Activated CD4-positive, alpha-beta T cell treated with anti-CD3 and anti-CD28 coated beads, Interleukin-2, amount 10 ng/mL, durations not matched to agents 24 days and 14 days (primary cell): ENCODE results near the gene YAF2. TPM values are rescaled to one million over a fixed set of nuclear protein-coding genes. Genes with fewer than 3 reads are reported as not detected.
"Not testable (repeated sequence)": the region's sequence is repeated elsewhere in the genome, so short reads cannot be mapped to it uniquely, and the experiment has no call there.

Experiments
- DNase-seq: peaks from one replicate; pipeline ENCODE4 v3.0.0; 2022
- H3K27ac Mint-ChIP-seq: one replicate; pipeline ENCODE4 v1.8.0; 2022; ENCODE audit warnings: mild to moderate bottlenecking, mixed read lengths
- H3K27me3 Mint-ChIP-seq: one replicate; pipeline ENCODE4 v1.8.0; 2022; ENCODE audit warnings: mixed read lengths
- H3K36me3 Mint-ChIP-seq: one replicate; pipeline ENCODE4 v1.8.0; 2022; ENCODE audit warnings: low read depth, mild to moderate bottlenecking, mixed read lengths
- H3K4me1 Mint-ChIP-seq: one replicate; pipeline ENCODE4 v1.8.0; 2021; ENCODE audit warnings: mixed read lengths
- H3K4me3 Mint-ChIP-seq: one replicate; pipeline ENCODE4 v1.8.0; 2022; ENCODE audit warnings: mild to moderate bottlenecking, moderate library complexity, mixed read lengths
- H3K9me3 Mint-ChIP-seq: one replicate; pipeline ENCODE4 v1.8.0; 2021; ENCODE audit warnings: mixed read lengths
- intact Hi-C: fragments of 100-400 bp; cut with micrococcal nuclease; formaldehyde crosslinking; loops from one replicate; pipeline ENCODE4 v1.15.1; 2023
- total RNA-seq: library from RNA; stranded (reverse); gene quantifications from 2 replicates; pipeline ENCODE4 v1.2.3, GENCODE V29; 2022

The YAF2 gene
- total RNA-seq, 1 donor from 2014 or later: 40.7 TPM

- Mint-ChIP-seq H3K27ac (no peak overlapping the region), H3K9me3 (no peaks in the 10 kb centered on the region), H3K36me3 (peaks cover 26% of the 10 kb centered on the region), H3K4me1 (no peaks in the 10 kb centered on the region), H3K27me3 (no peaks in the 10 kb centered on the region), H3K4me3 (no peak overlapping the region)
- no peak for DNase-seq
- intact Hi-C loops: no loop called here
Measured at GRCh38 chr12:42201063-42201462, 37.0 kb downstream of the YAF2 start.

- no peaks in the 10 kb centered on the region for H3K27me3 Mint-ChIP-seq
- no peak overlapping the region for H3K4me3 Mint-ChIP-seq
- no peak for DNase-seq
- peaks cover 24% of the 10 kb centered on the region for H3K36me3 Mint-ChIP-seq
- no peaks in the 10 kb centered on the region for H3K4me1 Mint-ChIP-seq
- no peak overlapping the region for H3K27ac Mint-ChIP-seq
- no peaks in the 10 kb centered on the region for H3K9me3 Mint-ChIP-seq
- intact Hi-C loops: no loop called here
Measured at GRCh38 chr12:42199007-42199406, 39.0 kb downstream of the YAF2 start.

- H3K4me3 Mint-ChIP-seq: no peak overlapping the region
- H3K4me1 Mint-ChIP-seq: no peaks in the 10 kb centered on the region
- H3K27me3 Mint-ChIP-seq: no peaks in the 10 kb centered on the region
- no peak for DNase-seq
- H3K27ac Mint-ChIP-seq: no peak overlapping the region
- peaks cover 18% of the 10 kb centered on the region for H3K36me3 Mint-ChIP-seq
- no peaks in the 10 kb centered on the region for H3K9me3 Mint-ChIP-seq
- intact Hi-C loops: no loop called here
Measured at GRCh38 chr12:42196723-42197603, 41.1 kb downstream of the YAF2 start.

GRCh38 chr12:42192686-42193085, 45.4 kb downstream of the YAF2 start:
- intact Hi-C loops: no loop called here
- DNase-seq: no peak
- Mint-ChIP-seq H3K4me1 (peaks cover 4% of the 10 kb centered on the region), H3K36me3 (peaks cover 14% of the 10 kb centered on the region), H3K27me3 (no peaks in the 10 kb centered on the region), H3K4me3 (no peak overlapping the region), H3K9me3 (no peaks in the 10 kb centered on the region), H3K27ac (no peak overlapping the region)

GRCh38 chr12:42192258-42192657, 45.8 kb downstream of the YAF2 start:
- Mint-ChIP-seq H3K27me3 (no peaks in the 10 kb centered on the region), H3K4me3 (no peak overlapping the region), H3K27ac (no peak overlapping the region), H3K4me1 (peaks cover 4% of the 10 kb centered on the region), H3K9me3 (no peaks in the 10 kb centered on the region), H3K36me3 (peaks cover 14% of the 10 kb centered on the region)
- no peak for DNase-seq
- intact Hi-C loops: no loop called here

GRCh38 chr12:42190376-42190775, 47.7 kb downstream of the YAF2 start:
- H3K27me3 Mint-ChIP-seq: no peaks in the 10 kb centered on the region
- H3K9me3 Mint-ChIP-seq: no peaks in the 10 kb centered on the region
- intact Hi-C loops: no loop called here
- H3K4me3 Mint-ChIP-seq: no peak overlapping the region
- H3K27ac Mint-ChIP-seq: no peak overlapping the region
- peaks cover 4% of the 10 kb centered on the region for H3K4me1 Mint-ChIP-seq
- DNase-seq: no peak
- peaks cover 9% of the 10 kb centered on the region for H3K36me3 Mint-ChIP-seq

- intact Hi-C loops, H3K4me3 Mint-ChIP-seq, DNase-seq, H3K27me3 Mint-ChIP-seq, H3K4me1 Mint-ChIP-seq, H3K9me3 Mint-ChIP-seq, H3K27ac Mint-ChIP-seq: not testable (repeated sequence)
- peaks cover 23% of the 10 kb centered on the region for H3K36me3 Mint-ChIP-seq
Measured at GRCh38 chr12:42188275-42188674, 49.8 kb downstream of the YAF2 start.

GRCh38 chr12:42187799-42188198, 50.2 kb downstream of the YAF2 start:
- H3K4me3 Mint-ChIP-seq: no peak overlapping the region
- no peak overlapping the region for H3K27ac Mint-ChIP-seq
- intact Hi-C loops: no loop called here
- H3K9me3 Mint-ChIP-seq: peaks cover 4% of the 10 kb centered on the region
- no peak for DNase-seq
- peaks cover 25% of the 10 kb centered on the region for H3K36me3 Mint-ChIP-seq
- H3K27me3 Mint-ChIP-seq: no peaks in the 10 kb centered on the region
- peaks cover 6% of the 10 kb centered on the region for H3K4me1 Mint-ChIP-seq

- no peak overlapping the region for H3K4me3 Mint-ChIP-seq
- intact Hi-C loops: no loop called here
- no peaks in the 10 kb centered on the region for H3K27me3 Mint-ChIP-seq
Measured at GRCh38 chr12:42186793-42187192, 51.3 kb downstream of the YAF2 start.

GRCh38 chr12:42182394-42182793, 55.7 kb downstream of the YAF2 start:
- no peak overlapping the region for H3K4me3 Mint-ChIP-seq
- H3K36me3 Mint-ChIP-seq: peaks cover 25% of the 10 kb centered on the region
- intact Hi-C loops: no loop called here
- no peaks in the 10 kb centered on the region for H3K27me3 Mint-ChIP-seq
- DNase-seq: no peak
- H3K9me3 Mint-ChIP-seq: peaks cover 4% of the 10 kb centered on the region
- H3K27ac Mint-ChIP-seq: peak overlapping the region; percentile 29
- H3K4me1 Mint-ChIP-seq: peaks cover 9% of the 10 kb centered on the region

More at GRCh38 chr12:42186793-42187192, 51.3 kb downstream of the YAF2 start:
- Mint-ChIP-seq H3K9me3 (peaks cover 4% of the 10 kb centered on the region), H3K36me3 (peaks cover 21% of the 10 kb centered on the region), H3K4me1 (peaks cover 10% of the 10 kb centered on the region), H3K27ac (no peak overlapping the region)
- DNase-seq: no peak

- Mint-ChIP-seq H3K4me1 (peaks cover 9% of the 10 kb centered on the region), H3K27ac (no peak overlapping the region), H3K36me3 (peaks cover 32% of the 10 kb centered on the region), H3K9me3 (peaks cover 4% of the 10 kb centered on the region), H3K27me3 (no peaks in the 10 kb centered on the region), H3K4me3 (no peak overlapping the region)
- intact Hi-C loops: no loop called here
- DNase-seq: no peak
Measured at GRCh38 chr12:42180990-42181596, 57.0 kb downstream of the YAF2 start.

- DNase-seq: no peak
- Mint-ChIP-seq H3K27ac (no peak overlapping the region), H3K36me3 (peaks cover 26% of the 10 kb centered on the region), H3K4me3 (no peak overlapping the region), H3K4me1 (peaks cover 7% of the 10 kb centered on the region), H3K9me3 (peaks cover 4% of the 10 kb centered on the region), H3K27me3 (no peaks in the 10 kb centered on the region)
- intact Hi-C loops: no loop called here
Measured at GRCh38 chr12:42178101-42178500, 59.9 kb downstream of the YAF2 start.

GRCh38 chr12:42174978-42175377, 63.1 kb downstream of the YAF2 start:
- no peak overlapping the region for H3K27ac Mint-ChIP-seq
- no peaks in the 10 kb centered on the region for H3K27me3 Mint-ChIP-seq
- H3K4me3 Mint-ChIP-seq: no peak overlapping the region
- H3K36me3 Mint-ChIP-seq: peaks cover 26% of the 10 kb centered on the region
- peaks cover 5% of the 10 kb centered on the region for H3K4me1 Mint-ChIP-seq
- intact Hi-C loops: no loop called here
- no peak for DNase-seq
- peaks cover 4% of the 10 kb centered on the region for H3K9me3 Mint-ChIP-seq

GRCh38 chr12:42173961-42174521, 64.0 kb downstream of the YAF2 start:
- DNase-seq: no peak
- intact Hi-C loops: no loop called here
- peaks cover 4% of the 10 kb centered on the region for H3K9me3 Mint-ChIP-seq
- H3K4me1 Mint-ChIP-seq: peaks cover 5% of the 10 kb centered on the region
- no peak overlapping the region for H3K27ac Mint-ChIP-seq
- peaks cover 26% of the 10 kb centered on the region for H3K36me3 Mint-ChIP-seq
- H3K4me3 Mint-ChIP-seq: no peak overlapping the region
- H3K27me3 Mint-ChIP-seq: no peaks in the 10 kb centered on the region
